ENCODE measurements around the gene ICA1L. TPM values are rescaled to one million over a fixed set of nuclear protein-coding genes. Genes with fewer than 3 reads are reported as not detected.
"Not testable (repeated sequence)": the region's sequence is repeated elsewhere in the genome, so short reads cannot be mapped to it uniquely, and the experiment has no call there.

The ICA1L gene
- total RNA-seq, 1 experiment from 2014 or later, result 9.2 TPM

- DNase-seq (ENCODE audit: low spot score); in situ Hi-C loops (cut with HindIII; ENCODE audit: low sequenced_read_pairs): not testable (repeated sequence)
Observed at GRCh38 chr2:202805911-202806310, 65.7 kb downstream of the ICA1L start.

DNA sequence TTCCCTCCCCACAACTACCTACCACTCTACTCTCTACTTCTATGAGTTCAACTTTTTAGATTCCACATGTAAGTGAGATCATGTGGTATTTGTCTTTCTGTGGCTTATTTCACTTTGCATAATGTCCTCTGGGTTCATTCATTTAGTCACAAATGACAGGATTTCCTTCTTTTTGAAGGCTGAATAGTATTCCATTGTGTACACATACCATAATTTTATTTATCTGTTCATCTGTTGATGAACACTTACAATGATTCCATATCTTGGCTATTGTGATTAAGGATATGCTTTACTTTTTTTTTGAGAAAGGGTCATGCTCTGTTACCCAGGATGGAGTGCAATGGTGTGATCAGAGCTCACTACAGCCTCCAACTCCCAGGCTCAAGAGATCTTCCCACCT, 73.6 kb downstream of the ICA1L start:
- DNase-seq (ENCODE audit: low spot score), result no peak
- in situ Hi-C loops (cut with HindIII; ENCODE audit: low sequenced_read_pairs), result no loop called here

GRCh38 chr2:202790676-202791075, 80.9 kb downstream of the ICA1L start:
- in situ Hi-C loops (cut with HindIII; ENCODE audit: low sequenced_read_pairs), result no loop called here
- DNase-seq (ENCODE audit: low spot score), result no peak

GRCh38 chr2:202786842-202787241, 84.7 kb downstream of the ICA1L start:
- in situ Hi-C loops (cut with HindIII; ENCODE audit: low sequenced_read_pairs), result no loop called here
- DNase-seq (ENCODE audit: low spot score), result no peak

- in situ Hi-C loops (cut with HindIII; ENCODE audit: low sequenced_read_pairs), result no loop called here
- no peak for DNase-seq (ENCODE audit: low spot score)
Observed at GRCh38 chr2:202782940-202783558, 88.5 kb downstream of the ICA1L start.

- in situ Hi-C loops (cut with HindIII; ENCODE audit: low sequenced_read_pairs), result no loop called here
- DNase-seq (ENCODE audit: low spot score), result no peak
Observed at GRCh38 chr2:202780514-202781021, 91.0 kb downstream of the ICA1L start.

DNA sequence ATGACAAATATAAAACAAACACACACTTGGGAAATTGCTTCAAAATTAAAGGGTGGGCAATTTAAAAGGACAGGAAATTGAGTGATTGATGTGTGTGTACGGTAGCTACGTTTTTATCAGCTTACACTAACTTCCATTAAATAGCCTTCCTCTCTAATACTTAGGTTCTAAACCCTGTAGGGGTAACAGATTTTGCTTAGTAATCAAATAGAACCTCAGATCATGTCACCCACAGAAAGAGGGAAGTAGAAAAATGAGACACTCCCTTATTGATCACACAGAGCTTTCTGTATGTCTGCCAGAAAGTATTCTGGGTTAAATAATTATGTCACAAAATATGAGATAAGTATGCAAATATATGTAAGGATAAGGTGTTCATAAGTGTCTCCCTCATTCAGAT, 93.3 kb downstream of the ICA1L start:
- in situ Hi-C loops (cut with HindIII; ENCODE audit: low sequenced_read_pairs), result no loop called here
- no peak for DNase-seq (ENCODE audit: low spot score)

GRCh38 chr2:202774104-202774503, 97.5 kb downstream of the ICA1L start:
- in situ Hi-C loops (cut with HindIII; ENCODE audit: low sequenced_read_pairs), result no loop called here
- DNase-seq (ENCODE audit: low spot score), result no peak

- DNase-seq (ENCODE audit: low spot score), result no peak
- in situ Hi-C loops (cut with HindIII; ENCODE audit: low sequenced_read_pairs), result no loop called here
Observed at GRCh38 chr2:202773301-202773973, 98.1 kb downstream of the ICA1L start.

GRCh38 chr2:202771741-202772460, 99.7 kb downstream of the ICA1L start:
- DNase-seq (ENCODE audit: low spot score), result no peak

DNA sequence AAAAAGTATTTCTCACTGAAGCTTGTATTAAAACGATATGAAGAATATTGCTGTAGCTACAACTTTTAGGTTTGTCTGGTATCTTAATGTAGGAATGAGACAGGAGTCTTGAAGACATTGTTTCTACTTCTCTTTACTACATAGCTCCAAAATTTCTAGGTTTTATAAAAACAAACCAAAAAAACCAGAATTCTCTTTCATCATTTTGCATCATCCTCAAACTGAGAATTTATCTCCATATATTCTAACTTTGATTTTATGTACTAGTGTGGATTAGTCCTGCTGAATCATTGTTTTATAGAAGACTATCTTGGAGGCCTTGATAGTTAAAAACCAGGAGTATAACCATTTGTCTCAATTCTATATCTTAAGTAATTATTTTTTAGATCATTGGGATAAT, 100.2 kb downstream of the ICA1L start:
- in situ Hi-C loops (cut with HindIII; ENCODE audit: low sequenced_read_pairs), result no loop called here
- no peak for DNase-seq (ENCODE audit: low spot score)

More at GRCh38 chr2:202771741-202772460, 99.7 kb downstream of the ICA1L start:
- in situ Hi-C loops (cut with HindIII; ENCODE audit: low sequenced_read_pairs), result no loop called here

DNA sequence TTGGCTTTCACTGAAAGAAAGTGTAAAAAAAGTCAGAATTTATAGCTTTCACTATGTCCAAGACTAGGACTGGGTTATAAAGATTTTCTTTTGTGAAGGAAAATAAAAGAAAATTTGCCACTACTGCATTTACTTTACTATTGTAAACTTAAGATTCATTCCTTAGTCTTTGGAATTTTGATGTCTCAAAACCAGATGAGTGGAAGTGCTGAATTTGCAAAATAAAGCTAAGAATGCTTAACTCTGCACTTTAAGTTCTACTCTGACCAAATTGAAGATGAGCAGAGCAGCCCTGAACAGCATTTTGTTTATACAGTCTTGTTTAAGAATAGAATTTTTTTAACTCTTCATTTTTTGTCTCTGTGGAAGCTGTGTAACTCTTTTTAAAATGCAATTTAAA, 102.4 kb downstream of the ICA1L start:
- in situ Hi-C loops (cut with HindIII; ENCODE audit: low sequenced_read_pairs), result no loop called here
- no peak for DNase-seq (ENCODE audit: low spot score)

GRCh38 chr2:202768273-202768672, 103.3 kb downstream of the ICA1L start:
- in situ Hi-C loops (cut with HindIII; ENCODE audit: low sequenced_read_pairs), result no loop called here
- DNase-seq (ENCODE audit: low spot score), result no peak

DNA sequence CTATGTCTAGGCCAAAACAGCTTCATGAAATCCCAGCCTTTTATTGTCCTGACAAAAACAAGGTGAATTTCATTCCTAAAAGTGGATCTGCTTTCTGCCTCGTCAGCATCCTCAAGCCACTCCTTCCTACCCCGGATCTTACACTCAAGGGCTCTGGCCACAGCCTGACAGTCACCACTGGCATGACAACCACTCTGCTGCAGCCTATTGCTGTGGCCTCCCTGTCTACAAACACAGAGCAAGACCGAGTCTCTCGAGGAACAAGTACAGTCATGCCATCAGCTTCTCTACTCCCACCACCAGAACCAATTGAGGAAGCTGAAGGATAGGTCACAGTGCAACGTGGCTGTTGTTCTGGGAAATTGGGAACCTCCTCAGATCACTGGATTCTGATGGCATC, 106.1 kb downstream of the ICA1L start:
- DNase-seq (ENCODE audit: low spot score), result no peak
- in situ Hi-C loops (cut with HindIII; ENCODE audit: low sequenced_read_pairs), result no loop called here

DNA sequence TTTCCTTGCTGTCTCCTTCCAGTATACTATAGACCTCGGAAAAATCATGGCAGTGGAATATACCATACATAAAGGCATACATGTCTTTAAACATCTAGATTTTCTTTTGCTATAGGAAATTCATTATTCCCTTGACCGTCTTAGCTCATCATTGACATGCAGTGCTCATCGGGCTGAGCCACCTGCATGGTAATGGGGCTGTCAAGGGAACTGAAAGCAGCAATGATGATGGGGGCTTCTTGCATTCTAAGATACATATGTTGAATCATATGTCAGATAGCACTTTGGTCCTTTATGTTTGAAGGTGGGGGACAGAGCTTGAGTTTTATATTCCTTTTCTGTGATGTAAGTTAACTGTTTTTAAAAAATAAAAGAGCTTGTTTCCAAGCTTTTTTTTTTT, 106.6 kb downstream of the ICA1L start:
- in situ Hi-C loops (cut with HindIII; ENCODE audit: low sequenced_read_pairs), result no loop called here
- no peak for DNase-seq (ENCODE audit: low spot score)

- in situ Hi-C loops (cut with HindIII; ENCODE audit: low sequenced_read_pairs), result no loop called here
- no peak for DNase-seq (ENCODE audit: low spot score)
Observed at GRCh38 chr2:202763916-202764315, 107.7 kb downstream of the ICA1L start.

DNA sequence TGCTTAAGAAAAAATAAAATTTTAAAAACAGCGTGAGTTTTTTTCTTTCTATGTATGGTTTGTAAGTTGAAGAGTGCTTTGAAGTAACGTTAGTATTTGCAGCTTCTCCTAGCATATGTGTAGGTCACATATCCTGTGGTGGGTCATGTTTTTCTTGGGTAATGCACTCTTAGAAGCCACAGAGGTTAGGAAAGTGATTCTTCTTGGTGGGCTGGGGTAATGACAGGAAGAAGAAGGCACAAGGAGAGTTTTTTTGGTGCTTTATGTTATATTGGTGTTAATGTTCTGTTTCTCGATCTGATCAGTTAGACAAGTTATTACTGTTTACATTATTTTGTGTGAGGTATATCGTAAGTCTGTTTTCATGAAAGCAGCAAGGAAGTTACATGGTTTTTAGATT, 109.0 kb downstream of the ICA1L start:
- no peak for DNase-seq (ENCODE audit: low spot score)
- in situ Hi-C loops (cut with HindIII; ENCODE audit: low sequenced_read_pairs), result no loop called here

GRCh38 chr2:202760848-202761247, 110.7 kb downstream of the ICA1L start:
- no peak for DNase-seq (ENCODE audit: low spot score)
- in situ Hi-C loops (cut with HindIII; ENCODE audit: low sequenced_read_pairs), result no loop called here

DNA sequence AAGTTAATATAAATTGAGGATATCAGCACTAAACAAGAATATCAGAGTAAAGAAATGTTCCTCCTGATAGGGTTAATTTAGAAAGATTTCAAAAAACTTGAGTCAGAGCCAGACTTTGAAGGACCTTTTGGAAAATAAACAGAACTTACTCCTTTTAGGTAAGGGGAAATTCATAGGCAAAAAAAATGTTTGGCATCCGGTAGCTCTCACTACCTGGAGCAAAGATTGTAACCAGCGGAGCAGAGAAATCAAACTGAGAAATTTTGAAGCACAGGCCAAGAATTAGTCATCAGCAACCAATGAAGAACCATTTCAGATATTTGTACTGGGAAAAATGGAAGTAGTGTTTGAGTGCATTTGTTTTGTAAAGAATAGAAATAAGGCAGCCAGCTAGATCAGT, 113.0 kb downstream of the ICA1L start:
- in situ Hi-C loops (cut with HindIII; ENCODE audit: low sequenced_read_pairs), result no loop called here

GRCh38 chr2:202758128-202758527, 113.4 kb downstream of the ICA1L start:
- in situ Hi-C loops (cut with HindIII; ENCODE audit: low sequenced_read_pairs), result no loop called here

More for the DNA sequence above, 113.0 kb downstream of the ICA1L start:
- DNase-seq (ENCODE audit: low spot score), result peak; percentile 11

More at GRCh38 chr2:202758128-202758527, 113.4 kb downstream of the ICA1L start:
- DNase-seq (ENCODE audit: low spot score), result no peak
